ENCODE results near the gene NTRK3. TPM values are rescaled to one million over a fixed set of nuclear protein-coding genes. Genes with fewer than 3 reads are reported as not detected.

Gene NTRK3
- total RNA-seq, 6 experiments from 2014 or later, result 0.35 to 0.75 (median 0.46) TPM

- H3K4me1 ChIP-seq, result no peaks in the 10 kb centered on the region
These were observed 213.1 kb downstream of the NTRK3 start for GRCh38 chr15:88043396-88043795.

GRCh38 chr15:88042047-88042446 lies 214.5 kb downstream of the NTRK3 start:
- Histone ChIP-seq H3K36me3 (no peaks in the 10 kb centered on the region), H3K4me1 (no peaks in the 10 kb centered on the region), H3K4me3 (no peak overlapping the region), H3K9me3 (no peaks in the 10 kb centered on the region), H3K27me3 (no peaks in the 10 kb centered on the region), H3K27ac (no peak overlapping the region)
- ATAC-seq (no peak), DNase-seq (no peak)
- intact Hi-C loops (cut with DNase I), result no loop called here
- TF ChIP-seq POLR2A (IDR thresholded peaks at IDR 0.05), result no peak
- TF ChIP-seq CTCF (IDR thresholded peaks at IDR 0.05), result no peak
- WGBS (ENCODE audit: insufficient coverage, low coverage, low lambda C conversion rate, missing lambda C conversion rate), result 60% methylated on average over 5 of the region's 5 CpGs

More at GRCh38 chr15:88043396-88043795, 213.1 kb downstream of the NTRK3 start:
- TF ChIP-seq CTCF (IDR thresholded peaks at IDR 0.05) (no peak), POLR2A (IDR thresholded peaks at IDR 0.05) (no peak)
- 23% methylated on average over 1 of the region's 1 CpG for WGBS (ENCODE audit: insufficient coverage, low coverage, low lambda C conversion rate, missing lambda C conversion rate)
- Histone ChIP-seq H3K4me3 (no peak overlapping the region), H3K27ac (no peak overlapping the region), H3K36me3 (no peaks in the 10 kb centered on the region), H3K9me3 (no peaks in the 10 kb centered on the region), H3K27me3 (no peaks in the 10 kb centered on the region)
- ATAC-seq (no peak), DNase-seq (no peak)
- intact Hi-C loops (cut with DNase I), result no loop called here

- Histone ChIP-seq H3K4me3 (no peak overlapping the region), H3K36me3 (no peaks in the 10 kb centered on the region), H3K9me3 (no peaks in the 10 kb centered on the region), H3K27ac (no peak overlapping the region), H3K27me3 (no peaks in the 10 kb centered on the region), H3K4me1 (no peaks in the 10 kb centered on the region)
- TF ChIP-seq POLR2A (IDR thresholded peaks at IDR 0.05) (no peak), CTCF (IDR thresholded peaks at IDR 0.05) (no peak)
- ATAC-seq (no peak), DNase-seq (no peak)
- intact Hi-C loops (cut with DNase I), result no loop called here
- WGBS (ENCODE audit: insufficient coverage, low coverage, low lambda C conversion rate, missing lambda C conversion rate), result 17% methylated on average over 1 of the region's 1 CpG
These were observed 216.0 kb downstream of the NTRK3 start for GRCh38 chr15:88040516-88040915.

GRCh38 chr15:88038261-88038660 lies 218.3 kb downstream of the NTRK3 start:
- Histone ChIP-seq H3K36me3 (no peaks in the 10 kb centered on the region), H3K4me3 (no peak overlapping the region), H3K4me1 (no peaks in the 10 kb centered on the region), H3K27ac (no peak overlapping the region), H3K27me3 (no peaks in the 10 kb centered on the region), H3K9me3 (no peaks in the 10 kb centered on the region)
- intact Hi-C loops (cut with DNase I), result no loop called here
- DNase-seq, result no peak
- no peak for ATAC-seq
- no peak for TF ChIP-seq POLR2A (IDR thresholded peaks at IDR 0.05)
- TF ChIP-seq CTCF (IDR thresholded peaks at IDR 0.05), result no peak
- 62% methylated on average over 4 of the region's 4 CpGs for WGBS (ENCODE audit: insufficient coverage, low coverage, low lambda C conversion rate, missing lambda C conversion rate)
